KMS-11 (cell line): ENCODE results near the gene CMSS1.
A peak's percentile ranks its signal among the peaks of the same experiment; 100 is the strongest.

Experiments
- H2AFZ ChIP-seq: fragments of 200-600 bp; sonication (generic); 2 replicates; pipeline ENCODE4 v1.6.1; 2016; ENCODE audit warnings: antibody characterized with exemption, mixed run types, low read depth
- H3K27ac ChIP-seq: fragments of 200-600 bp; sonication (generic); 2 replicates; pipeline ENCODE4 v1.6.1; 2016; ENCODE audit warnings: mild to moderate bottlenecking, mixed run types
- H3K27me3 ChIP-seq: fragments of 200-600 bp; sonication (generic); 2 replicates; pipeline ENCODE4 v1.6.1; 2017; ENCODE audit warnings: mild to moderate bottlenecking, low read depth, mixed run types, moderate library complexity; ENCODE audit not compliant: insufficient read depth
- H3K36me3 ChIP-seq: fragments of 200-600 bp; sonication (generic); 2 replicates; pipeline ENCODE4 v1.6.1; 2017; ENCODE audit warnings: mild to moderate bottlenecking, mixed run types; ENCODE audit not compliant: insufficient read depth
- H3K4me1 ChIP-seq: fragments of 200-600 bp; sonication (generic); 2 replicates; pipeline ENCODE4 v1.6.1; 2016; ENCODE audit warnings: mild to moderate bottlenecking, low read depth, mixed run types; ENCODE audit not compliant: poor library complexity, severe bottlenecking
- H3K4me2 ChIP-seq: fragments of 200-600 bp; sonication (generic); 2 replicates; pipeline ENCODE4 v1.7.0; 2016; ENCODE audit warnings: mild to moderate bottlenecking, mixed run types
- H3K4me3 ChIP-seq: fragments of 200-600 bp; sonication (generic); IDR thresholded peaks from 2 replicates; pipeline ENCODE4 v1.6.1; 2017; ENCODE audit warnings: low read depth, low read length, mixed read lengths; ENCODE audit not compliant: insufficient read depth
- H3K79me2 ChIP-seq: fragments of 200-600 bp; sonication (generic); 2 replicates; pipeline ENCODE4 v1.6.1; 2016; ENCODE audit warnings: low read depth, mixed run types; ENCODE audit not compliant: insufficient read depth
- H3K9ac ChIP-seq: fragments of 200-600 bp; sonication (generic); 2 replicates; pipeline ENCODE4 v1.6.1; 2016; ENCODE audit warnings: mild to moderate bottlenecking, mixed run types
- H4K20me1 ChIP-seq: fragments of 200-600 bp; sonication (generic); 2 replicates; pipeline ENCODE4 v1.6.1; 2016; ENCODE audit warnings: mild to moderate bottlenecking, mixed run types; ENCODE audit not compliant: insufficient read depth
- CTCF ChIP-seq: fragments of 200-600 bp; sonication (generic); conservative IDR thresholded peaks from 2 replicates; pipeline ENCODE4 v1.6.1; 2017; ENCODE audit warnings: low read depth, mild to moderate bottlenecking, antibody characterized with exemption, low read length, moderate library complexity, mixed read lengths

Gene CMSS1

GRCh38 chr3:99803297-99803696, 14.4 kb upstream of the CMSS1 start:
- no peak overlapping the region for H3K9ac ChIP-seq
- H3K4me1 ChIP-seq, result no peaks in the 10 kb centered on the region
- no peak overlapping the region for H3K4me3 ChIP-seq
- no peak overlapping the region for H2AFZ ChIP-seq
- H4K20me1 ChIP-seq, result no peaks in the 10 kb centered on the region
- H3K27ac ChIP-seq, result no peak overlapping the region
- H3K36me3 ChIP-seq, result no peaks in the 10 kb centered on the region
- no peaks in the 10 kb centered on the region for H3K79me2 ChIP-seq
- no peaks in the 10 kb centered on the region for H3K27me3 ChIP-seq
- TF ChIP-seq CTCF, result no peak
- H3K4me2 ChIP-seq, result no peak overlapping the region

- H3K27ac ChIP-seq, result no peak overlapping the region
- H3K4me3 ChIP-seq, result no peak overlapping the region
- no peaks in the 10 kb centered on the region for H3K27me3 ChIP-seq
- no peaks in the 10 kb centered on the region for H3K4me1 ChIP-seq
- H3K9ac ChIP-seq, result no peak overlapping the region
- H4K20me1 ChIP-seq, result no peaks in the 10 kb centered on the region
- no peaks in the 10 kb centered on the region for H3K36me3 ChIP-seq
- no peak overlapping the region for H2AFZ ChIP-seq
- H3K4me2 ChIP-seq, result no peak overlapping the region
- TF ChIP-seq CTCF, result no peak
- H3K79me2 ChIP-seq, result no peaks in the 10 kb centered on the region
These were observed 12.5 kb upstream of the CMSS1 start for GRCh38 chr3:99805160-99805559.

DNA sequence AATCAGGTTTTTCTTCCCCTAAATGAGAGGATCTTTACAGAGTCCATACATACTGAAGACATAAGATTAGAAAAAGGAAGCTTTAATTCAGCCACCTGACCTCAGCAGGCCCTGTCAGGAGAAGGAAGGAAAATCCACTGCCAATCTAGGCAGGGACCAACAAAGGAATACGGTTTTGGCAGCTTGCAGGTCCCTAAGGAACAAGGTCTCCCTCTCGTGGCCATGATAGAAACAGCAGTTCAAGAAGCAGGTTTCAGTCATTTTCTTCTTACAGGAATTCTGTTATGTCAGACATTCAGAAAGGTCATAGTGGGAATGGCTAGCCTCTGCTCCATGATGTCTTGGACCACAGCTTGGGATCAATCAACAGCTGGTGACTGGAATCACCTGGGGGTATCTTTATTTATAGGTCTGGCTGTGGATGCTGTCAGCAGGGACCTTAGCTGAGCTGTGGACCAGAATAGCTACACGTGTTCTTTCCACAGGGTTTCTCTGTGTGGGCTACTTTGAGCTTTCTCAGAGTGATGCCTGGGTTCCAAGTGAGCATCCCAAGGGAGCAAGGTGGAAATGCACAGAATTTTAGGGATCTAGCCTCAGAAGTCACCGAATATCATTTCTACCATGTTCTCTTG, 9.4 kb upstream of the CMSS1 start:
- no peaks in the 10 kb centered on the region for H3K79me2 ChIP-seq
- no peak overlapping the region for H3K4me2 ChIP-seq
- no peaks in the 10 kb centered on the region for H3K36me3 ChIP-seq
- peak; percentile 89 for TF ChIP-seq CTCF
- H4K20me1 ChIP-seq, result no peaks in the 10 kb centered on the region
- no peak overlapping the region for H3K27ac ChIP-seq
- H3K4me3 ChIP-seq, result no peak overlapping the region
- H3K4me1 ChIP-seq, result no peaks in the 10 kb centered on the region
- no peak overlapping the region for H3K9ac ChIP-seq
- H2AFZ ChIP-seq, result no peak overlapping the region
- no peaks in the 10 kb centered on the region for H3K27me3 ChIP-seq

GRCh38 chr3:99809565-99809964, 8.1 kb upstream of the CMSS1 start:
- no peak for TF ChIP-seq CTCF
- Histone ChIP-seq H3K27me3 (no peaks in the 10 kb centered on the region), H4K20me1 (no peaks in the 10 kb centered on the region), H3K4me1 (no peaks in the 10 kb centered on the region), H3K9ac (no peak overlapping the region), H3K79me2 (no peaks in the 10 kb centered on the region), H3K4me2 (no peak overlapping the region), H2AFZ (no peak overlapping the region), H3K36me3 (no peaks in the 10 kb centered on the region), H3K4me3 (no peak overlapping the region), H3K27ac (no peak overlapping the region)
